Measurements from ENCODE around the gene P2RY8.
"Not testable (repeated sequence)": the region's sequence is repeated elsewhere in the genome, so short reads cannot be mapped to it uniquely, and the experiment has no call there.

Gene P2RY8

DNA sequence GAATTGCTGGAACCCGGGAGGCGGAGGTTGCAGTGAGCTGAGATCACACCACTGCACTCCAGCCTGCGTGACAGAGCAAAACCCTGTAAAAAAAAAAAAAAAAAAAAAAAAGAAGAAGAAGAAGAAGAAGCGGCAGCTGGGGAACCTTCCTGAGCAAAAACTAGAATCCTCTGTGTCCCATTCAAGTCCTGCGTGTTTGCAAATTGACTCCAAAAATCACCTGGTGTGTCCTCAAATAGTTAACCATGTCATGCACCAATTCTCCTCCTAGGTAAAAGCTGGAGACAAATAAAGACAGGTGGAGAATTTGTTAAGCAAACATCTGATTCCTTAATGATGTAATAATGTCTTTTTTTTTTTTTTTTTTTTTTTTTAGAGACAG, 52.4 kb downstream of the P2RY8 start:
- no peak for DNase-seq

DNA sequence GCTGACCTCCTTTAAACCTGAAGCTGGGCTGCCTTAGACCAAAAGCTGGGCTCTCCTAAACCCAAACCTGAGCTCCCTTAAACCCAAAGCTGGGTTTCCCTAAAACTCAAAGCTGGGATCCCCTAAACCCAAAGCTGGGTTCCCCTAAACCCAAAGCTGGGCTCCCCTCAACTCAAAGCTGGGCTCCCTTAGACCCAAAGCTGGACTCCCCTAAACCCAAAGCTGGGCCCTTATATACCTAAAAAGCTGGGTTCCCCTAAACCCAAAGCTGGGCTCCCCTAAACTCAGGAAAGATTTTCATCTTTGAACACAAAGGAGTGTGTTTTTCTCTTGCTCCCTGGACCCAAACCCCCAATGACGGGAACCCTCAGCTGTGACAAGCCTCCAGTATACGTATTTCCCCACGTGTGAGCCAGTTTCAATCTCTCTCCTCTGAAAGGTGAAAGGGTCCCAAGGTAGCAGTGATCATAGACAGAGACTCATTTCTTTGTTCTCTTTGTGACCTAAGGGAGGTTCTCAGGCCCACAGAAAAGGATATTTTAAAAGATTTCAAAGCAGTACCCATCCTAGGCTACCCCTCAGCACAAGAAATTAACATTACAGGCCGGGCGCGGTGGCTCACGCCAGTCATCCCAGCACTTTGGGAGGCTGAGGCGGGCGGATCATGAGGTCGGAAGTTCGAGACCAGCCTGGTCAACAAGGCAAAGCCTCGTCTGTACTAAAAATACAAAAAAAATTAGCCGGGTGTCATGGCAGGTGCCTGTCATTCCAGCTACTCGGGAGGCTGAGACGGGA, 52.9 kb downstream of the P2RY8 start:
- DNase-seq, result no peak

DNA sequence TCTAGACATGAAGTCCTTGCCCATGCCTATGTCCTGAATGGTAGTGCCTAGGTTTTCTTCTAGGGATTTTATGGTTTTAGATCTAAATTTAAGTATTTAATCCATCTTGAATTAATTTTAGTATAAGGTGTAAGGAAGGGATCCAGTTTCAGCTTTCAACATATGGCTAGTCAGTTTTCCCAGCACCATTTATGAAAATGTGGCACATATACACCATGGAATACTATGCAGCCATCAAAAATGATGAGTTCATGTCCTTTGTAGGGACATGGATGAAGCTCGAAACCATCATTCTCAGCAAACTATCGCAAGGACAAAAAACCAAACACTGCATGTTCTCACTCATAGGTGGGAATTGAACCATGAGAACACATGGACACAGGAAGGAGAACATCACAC, 54.5 kb downstream of the P2RY8 start:
- DNase-seq, result not testable (repeated sequence)

DNA sequence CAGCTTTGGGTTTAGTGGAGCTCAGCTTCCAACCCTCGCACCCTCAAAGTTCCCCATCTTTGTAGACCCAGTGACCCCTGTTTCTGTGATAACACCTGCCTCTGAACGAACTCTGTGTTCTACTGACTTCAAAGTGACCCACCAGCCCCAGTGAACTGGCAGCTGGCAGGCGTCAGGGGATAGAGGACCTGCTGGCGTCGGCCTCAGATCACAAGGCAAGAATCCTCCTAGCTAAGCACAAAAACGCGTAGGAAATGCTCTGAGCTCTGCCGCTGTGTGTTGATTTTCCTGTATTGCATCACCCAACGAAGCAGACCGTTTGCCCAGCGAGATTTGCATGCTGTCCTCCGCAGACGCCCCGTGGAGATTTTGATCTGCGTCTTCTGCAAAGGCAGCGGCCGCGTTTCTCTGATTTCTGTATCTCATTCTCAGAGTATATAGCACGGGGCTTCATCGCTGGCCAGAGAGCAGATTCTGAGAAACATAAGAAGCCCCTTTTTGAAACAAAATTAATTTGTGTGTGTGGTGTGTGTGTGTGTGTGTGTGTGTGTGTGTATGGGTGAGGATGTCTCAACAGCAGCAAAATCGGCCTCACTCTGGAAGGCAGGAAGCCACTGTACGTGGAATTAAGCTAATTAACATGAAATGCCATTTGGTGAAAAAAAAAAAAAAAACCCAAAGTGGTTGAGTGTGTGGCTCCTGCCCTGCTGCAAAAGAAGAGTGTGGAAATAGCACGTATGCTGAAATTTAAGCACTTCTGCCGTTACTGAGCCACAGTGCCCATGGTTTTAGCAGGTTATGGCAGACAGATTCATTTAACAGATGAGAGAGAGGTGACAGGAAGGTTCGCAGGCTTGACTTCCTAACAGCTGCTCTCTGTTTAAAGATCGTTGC, 55.1 kb downstream of the P2RY8 start:
- DNase-seq, result no peak

DNA sequence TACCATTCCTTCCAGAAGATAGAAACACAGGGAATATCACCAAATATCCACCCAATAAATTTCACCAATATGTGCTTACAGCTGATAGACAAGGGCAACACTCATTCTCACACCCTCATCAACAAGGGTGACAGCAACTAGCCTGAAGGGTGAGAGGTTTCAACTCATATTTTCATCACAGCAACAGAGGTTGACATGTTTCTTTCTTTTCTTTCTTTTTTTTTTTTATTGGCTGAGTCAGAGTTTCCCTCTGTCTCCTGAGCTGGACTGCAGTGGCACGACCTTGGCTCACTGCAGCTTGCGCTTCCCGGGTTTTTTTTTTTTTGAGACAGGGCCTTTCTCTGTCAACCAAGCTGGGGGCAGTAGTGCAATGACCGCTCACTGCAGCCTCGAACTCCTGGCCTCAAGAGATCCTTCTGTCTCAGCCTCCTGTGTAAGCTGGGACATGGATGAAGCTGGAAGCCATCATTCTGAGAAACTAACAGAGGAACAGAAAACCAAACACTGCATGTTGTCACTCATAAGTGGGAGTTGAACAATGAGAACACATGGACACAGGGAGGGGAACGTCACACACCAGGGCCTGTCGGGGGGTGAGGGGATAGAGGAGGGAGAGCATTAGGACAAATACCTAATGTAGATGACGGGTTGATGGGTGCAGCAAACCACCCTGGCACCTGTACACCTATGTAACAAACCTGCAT, 56.8 kb downstream of the P2RY8 start:
- no peak for DNase-seq

DNA sequence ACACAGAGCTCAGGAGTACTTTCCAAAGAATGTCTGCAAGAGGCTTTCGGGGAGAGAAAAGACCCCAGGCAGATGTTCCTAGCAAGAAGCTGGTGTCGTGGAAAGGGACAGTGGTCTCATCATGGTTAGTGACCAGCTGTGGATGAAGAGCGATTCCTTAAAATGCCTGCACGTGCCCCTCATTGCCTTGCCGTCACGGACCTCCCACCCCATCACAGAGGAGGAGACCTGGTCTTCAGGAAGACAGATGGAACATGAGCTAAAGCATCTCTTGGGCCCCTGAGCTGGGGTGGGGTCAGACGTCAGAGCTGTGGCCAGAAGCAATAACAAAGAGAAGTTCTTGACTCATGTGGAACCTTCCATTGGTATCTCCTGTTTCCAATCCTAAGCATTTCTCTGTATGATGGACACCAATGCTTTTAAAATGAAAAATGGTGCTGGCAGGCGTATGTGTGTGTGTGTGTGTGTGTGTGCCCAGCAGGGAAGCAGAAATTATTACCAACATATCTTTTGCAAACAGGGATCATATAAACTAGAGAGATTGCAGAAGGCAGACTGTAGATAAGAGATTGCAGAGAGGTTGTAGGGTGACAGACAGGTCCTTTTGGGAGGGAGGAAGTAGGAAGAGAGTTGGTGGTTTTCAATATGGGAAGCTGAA, 59.1 kb downstream of the P2RY8 start:
- DNase-seq, result peak; percentile 80

DNA sequence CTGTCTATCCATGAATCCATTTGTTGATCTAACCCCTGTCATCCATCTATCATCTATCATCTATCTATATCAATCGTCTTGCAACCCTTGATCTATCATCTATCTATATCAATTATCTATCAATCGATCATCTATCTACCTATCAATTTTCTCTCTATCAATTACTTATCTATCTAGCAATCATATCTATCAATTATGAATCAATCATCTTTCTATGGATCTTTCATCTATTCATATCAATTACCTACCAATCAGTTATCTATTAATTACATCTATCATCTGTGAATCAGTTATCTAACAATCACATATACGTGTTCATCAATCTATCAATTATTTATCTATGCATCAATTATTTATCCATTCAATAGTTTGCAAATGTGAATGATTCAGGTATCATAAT, 59.8 kb downstream of the P2RY8 start:
- DNase-seq, result no peak

DNA sequence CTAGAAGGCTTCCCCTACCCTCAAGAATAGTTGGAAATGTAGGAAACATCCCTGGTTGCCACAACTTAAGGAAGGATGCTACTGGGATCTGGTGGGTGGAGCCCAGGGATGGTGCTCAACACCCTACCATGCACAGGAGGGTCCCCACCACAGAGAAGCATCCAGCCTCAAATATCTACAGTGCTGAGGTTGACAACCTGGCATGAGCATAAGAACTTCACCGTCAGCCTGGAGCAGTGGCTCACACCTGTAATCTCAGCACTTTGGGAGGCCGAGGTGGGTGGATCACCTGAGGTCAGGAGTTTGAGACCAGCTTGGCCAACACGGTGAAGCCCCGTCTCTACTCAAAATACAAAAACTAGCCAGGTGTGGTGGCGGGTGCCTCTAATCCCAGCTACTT, 60.3 kb downstream of the P2RY8 start:
- no peak for DNase-seq

DNA sequence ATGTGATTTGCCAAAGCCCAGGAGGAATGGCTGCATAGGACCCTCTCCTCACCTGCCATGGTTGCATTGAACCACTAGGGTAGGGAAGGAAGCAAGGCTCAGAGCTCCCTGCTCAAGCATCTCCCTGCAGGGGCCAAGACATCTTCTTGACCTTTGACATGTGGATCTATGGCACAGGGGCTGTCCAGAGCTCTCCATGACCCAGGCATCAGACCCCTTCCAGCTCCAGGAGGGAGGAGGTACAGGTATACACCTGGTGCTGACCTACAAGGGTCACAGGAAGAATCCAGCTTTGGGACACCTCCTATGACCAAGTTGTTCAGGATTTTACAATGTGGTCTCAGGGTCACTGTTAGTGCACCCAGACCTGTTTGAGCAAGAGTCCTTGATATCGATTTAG, 61.1 kb downstream of the P2RY8 start:
- no peak for DNase-seq

DNA sequence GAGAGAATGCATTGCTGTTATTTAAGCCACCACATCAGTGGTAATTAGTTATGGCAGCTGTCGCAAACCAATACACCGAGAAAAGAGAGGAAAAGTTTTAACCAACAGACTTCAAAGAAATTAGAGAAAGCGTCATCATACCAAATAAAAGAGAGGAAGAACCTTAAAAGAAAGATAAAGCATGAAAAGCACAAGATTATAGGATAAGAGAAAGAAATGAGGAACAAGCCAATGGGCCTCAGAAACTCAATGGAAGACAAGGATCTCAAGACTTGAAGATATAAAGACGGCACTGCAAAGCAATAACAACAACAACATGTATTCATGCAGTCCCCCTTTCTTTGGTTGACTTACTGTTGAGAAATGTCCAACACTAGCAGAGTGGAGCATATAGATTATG, 61.5 kb downstream of the P2RY8 start:
- DNase-seq, result no peak

DNA sequence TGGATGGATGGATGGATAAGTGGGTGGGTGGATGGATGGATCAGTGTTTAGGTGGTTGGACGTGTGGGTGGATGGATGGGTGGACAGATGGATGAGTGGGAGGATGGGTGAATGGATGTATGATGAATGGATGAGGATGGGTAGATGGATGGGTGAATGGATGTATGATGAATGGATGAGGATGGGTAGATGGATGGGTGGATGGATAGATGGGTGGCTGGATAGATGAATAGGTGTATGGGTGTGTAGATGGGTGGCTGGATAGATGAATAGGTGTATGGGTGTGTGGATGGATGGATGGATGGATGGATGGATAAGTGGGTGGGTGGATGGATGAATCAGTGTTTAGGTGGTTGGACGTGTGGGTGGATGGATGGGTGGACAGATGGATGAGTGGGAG, 62.4 kb downstream of the P2RY8 start:
- DNase-seq, result not testable (repeated sequence)

DNA sequence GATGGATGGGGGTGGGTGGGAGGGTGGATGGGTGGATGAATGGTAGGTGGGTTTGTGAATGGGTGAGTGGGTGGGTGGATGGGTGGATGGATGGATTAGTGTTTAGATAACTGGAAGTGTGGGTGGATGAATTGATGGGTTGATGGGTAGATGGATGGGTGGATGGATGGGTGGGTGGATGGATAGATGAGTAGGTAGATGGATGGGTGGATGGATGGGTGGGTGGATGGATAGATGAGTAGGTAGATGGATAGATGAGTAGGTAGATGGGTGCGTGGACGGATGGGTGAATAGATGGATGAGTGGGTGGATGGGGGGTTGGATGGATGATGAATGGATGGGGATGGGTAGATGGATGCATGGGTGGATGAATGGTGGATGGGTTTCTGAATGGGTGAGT, 64.0 kb downstream of the P2RY8 start:
- DNase-seq, result no peak

DNA sequence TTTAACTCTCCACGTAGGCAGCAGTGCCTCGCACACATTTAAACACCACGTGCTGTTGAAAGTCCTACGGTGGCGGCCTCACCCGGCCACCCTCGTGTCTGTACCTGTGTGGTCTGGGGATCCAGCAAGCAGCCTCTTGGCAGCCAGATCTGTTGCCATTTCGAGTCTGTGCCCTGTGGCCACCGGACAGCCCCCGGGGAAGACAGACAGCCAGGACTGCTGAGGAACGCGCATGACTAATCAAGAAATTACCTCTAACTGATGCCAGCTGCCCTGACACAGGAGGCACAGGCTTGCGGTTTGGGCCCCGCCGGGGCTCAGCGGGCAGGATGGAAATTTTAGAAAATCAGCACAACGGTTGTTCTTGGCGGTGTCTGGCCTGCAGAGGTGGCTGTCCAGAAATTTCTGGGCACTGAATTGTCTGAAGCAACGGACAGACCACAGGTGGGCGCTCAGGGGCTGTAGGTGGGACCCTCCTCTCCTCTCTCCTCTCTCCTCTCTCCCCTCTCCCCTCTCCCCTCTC, 68.7 kb downstream of the P2RY8 start:
- DNase-seq, result peak; percentile 66

DNA sequence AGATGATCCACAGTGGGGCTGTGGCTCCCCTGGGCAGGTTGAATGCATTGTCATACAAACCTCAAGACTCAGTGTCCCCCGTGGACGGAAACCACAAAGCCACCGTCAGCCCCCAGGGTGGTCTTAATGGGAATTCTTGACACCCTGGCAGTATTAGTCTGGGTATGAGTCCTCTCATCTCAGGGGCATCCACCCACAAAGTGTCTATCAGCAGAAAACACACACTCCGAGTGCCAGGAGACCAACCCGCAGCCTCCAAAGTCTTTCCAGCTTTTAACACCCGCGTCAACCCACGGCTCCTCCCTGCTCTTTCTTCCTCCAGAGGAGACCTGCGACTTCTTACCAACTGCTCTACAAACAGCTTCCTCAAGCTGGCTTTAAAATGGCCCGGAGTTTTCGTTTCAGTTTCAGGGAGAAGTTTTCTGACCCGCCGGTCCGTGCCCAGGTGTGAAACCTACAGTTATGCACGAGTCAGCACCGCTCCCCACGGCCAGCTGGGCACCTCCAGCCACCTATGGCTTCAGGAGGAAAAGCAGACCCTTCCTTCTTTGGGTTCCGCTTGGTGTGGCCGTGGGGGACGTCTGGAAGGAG, 69.9 kb downstream of the P2RY8 start:
- DNase-seq, result peak; percentile 27

DNA sequence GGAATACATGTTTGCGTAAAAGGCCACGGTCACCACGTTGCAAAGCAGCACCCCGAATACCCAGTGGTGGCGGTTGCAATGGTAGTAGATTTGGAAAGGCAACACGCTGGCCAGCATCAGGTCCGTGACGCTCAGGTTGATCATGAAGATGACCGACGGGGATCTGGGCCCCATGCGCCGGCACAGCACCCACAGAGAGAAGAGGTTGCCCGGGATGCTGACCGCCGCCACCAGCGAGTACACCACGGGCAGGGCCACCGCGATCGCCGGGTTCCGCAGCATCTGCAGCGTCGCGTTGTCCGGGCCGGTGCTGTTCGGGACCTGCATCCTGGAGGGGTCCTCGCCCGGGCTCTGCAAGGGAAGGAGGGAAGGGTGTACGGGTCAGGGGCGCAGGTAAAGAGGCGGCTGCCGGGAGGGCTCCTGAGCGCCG, 70.7 kb downstream of the P2RY8 start:
- DNase-seq, result no peak

DNA sequence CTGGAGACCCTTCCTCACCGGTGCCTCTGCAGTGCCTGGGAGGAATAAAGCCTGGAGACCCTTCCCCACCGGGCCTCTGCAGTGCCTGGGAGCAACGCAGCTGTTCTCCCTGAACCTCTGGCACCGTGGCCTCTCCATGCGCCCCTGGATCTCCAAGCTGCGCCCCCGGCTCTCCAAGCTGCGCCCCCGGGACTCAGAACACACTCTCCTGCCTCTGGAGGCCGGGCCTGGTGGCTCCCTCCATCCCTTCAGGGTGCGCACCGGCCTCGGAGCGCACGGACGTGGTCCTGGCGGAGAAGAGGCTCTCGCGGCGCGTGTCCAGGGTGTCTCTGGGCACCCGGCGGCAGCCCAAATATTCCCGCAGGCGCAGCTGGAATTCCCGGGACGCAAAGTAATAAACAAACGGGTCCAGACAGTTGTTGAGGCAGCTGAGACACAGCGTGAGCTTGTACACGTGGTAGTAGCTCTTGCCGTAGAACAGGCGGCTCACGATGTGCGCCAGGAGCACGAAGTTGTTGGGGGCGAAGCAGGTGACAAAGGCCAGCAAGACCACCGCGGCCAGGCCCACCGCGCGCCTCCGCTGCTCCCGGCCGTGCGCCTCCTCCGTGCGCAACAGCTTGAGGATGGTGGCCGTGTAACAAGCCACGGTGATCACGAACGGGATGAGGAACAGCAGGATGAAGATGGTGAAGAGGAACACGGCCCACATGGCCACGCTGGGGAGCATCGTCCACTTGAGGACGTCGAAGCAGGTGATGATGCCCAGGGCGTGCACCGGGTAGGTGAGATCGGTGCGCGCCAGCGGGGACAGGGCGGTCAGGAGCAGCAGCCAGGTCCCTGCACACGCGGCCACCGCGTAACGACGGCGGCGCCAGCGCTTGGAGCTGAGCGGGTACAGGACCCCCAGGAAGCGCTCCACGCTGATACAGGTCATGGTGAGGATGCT, 71.4 kb downstream of the P2RY8 start:
- DNase-seq, result no peak

DNA sequence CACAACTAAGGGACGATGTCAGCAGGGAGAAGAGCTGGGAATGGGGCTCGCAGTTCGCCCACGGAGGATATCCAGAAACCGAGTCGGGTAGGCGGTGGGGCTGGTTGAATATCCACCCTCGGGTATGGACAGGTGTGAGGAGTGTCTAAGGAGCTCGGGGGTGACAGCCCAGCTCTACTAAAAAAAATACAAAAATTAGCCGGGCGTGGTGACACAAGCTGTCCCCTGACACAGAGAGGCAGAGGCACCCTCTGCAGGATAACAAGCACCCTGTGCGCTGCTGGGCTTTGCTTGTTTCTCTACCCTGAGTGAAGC, 72.1 kb downstream of the P2RY8 start:
- no peak for DNase-seq

DNA sequence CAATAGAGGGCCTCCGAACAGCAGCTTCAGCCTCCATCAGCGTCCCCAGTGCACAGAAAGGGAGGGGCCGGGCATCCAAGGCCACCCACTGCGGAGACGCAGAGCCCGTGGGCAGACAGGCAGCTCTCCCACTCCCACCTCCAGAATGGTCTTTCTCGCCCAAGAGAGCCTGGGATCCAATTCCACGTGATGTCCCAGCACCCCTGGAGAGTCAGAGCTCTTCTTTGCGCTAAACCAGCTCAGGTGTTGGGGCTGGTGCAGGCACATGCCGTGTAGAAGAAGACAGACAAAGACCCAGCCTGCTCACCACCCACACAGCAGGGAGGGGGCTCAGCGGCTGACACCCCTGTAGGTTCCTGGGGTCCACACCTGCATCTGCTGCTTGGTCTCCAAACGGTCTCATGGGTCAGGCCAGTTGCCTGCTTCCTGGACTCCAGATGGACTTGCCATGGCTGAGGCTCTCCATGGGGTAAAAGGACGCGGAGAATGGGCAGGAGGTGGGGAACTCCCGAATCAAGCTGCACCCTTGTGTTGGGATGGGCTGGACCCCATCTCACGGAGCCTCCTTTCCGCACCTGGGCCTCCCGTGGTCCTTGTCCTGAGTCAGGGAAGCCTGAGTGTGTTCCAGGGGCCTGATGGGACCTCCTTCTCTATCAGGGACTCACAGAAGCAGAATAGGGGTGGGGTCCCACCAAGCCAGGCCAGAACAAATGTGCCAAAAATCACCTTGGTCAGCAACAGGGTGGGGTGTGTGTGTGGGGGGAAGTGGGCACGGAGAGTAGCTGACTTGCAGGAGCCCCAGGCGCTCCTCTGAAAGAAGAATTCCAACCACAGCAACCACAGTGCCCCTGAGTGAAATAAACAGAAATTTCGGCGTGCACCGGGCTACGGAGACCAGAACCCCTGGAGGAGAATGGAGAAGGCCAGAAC, 72.7 kb downstream of the P2RY8 start:
- no peak for DNase-seq

DNA sequence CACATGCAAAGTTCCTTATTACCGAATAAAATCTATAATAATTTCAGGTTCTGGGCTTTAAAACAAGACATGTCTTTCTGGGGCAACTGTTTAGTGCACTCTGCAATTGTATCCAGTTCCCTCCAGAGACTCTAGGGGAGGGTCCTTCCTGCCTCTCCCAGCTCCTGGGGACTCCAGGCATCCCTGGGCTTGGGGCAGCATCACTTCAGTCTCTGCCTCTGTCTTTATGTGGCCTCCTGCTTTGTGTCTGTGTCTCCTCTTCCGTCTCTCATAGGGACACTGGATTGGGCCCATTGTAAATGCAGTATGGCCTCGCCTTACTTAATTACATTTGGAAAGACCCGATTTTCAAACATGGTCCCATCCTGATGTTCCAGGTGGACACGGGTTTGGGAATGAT, 73.4 kb downstream of the P2RY8 start:
- no peak for DNase-seq

DNA sequence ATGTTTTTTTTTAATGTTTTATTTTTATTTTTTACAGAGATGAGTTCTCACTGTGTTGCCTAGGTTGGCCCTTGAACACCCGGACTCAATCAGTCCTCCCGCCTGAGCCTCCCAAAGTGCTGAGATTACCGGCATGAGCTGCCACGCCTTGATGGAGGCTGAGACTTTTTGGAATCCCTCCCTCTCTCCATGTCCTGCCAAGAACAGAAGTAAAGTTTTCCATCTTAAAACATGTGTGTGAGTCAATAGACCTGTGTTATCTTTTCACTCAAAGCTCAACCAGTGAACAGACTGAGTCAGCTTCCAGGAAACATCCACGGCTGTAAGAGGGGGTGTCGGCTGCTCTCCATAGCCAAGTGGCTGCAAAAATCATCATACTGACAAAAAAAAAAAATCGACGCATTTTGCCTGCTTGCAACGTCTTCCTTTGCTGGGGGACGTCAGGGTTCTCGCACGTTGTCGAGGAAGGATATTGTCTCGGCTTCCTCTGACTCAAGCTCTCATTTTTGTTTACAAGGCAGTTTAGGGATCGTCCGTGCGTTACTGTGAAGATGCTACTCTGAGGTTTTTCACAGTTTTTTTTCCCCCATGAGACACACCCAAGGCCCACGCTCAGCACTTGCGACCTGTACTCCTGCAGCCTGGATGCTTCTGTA, 74.3 kb downstream of the P2RY8 start:
- peak; percentile 71 for DNase-seq
